Measurements from ENCODE around the gene C1orf159. TPM values are rescaled to one million over a fixed set of nuclear protein-coding genes. Genes with fewer than 3 reads are reported as not detected.

Gene C1orf159
- total RNA-seq, 1 donor from 2014 or later = 5.4 TPM

DNA sequence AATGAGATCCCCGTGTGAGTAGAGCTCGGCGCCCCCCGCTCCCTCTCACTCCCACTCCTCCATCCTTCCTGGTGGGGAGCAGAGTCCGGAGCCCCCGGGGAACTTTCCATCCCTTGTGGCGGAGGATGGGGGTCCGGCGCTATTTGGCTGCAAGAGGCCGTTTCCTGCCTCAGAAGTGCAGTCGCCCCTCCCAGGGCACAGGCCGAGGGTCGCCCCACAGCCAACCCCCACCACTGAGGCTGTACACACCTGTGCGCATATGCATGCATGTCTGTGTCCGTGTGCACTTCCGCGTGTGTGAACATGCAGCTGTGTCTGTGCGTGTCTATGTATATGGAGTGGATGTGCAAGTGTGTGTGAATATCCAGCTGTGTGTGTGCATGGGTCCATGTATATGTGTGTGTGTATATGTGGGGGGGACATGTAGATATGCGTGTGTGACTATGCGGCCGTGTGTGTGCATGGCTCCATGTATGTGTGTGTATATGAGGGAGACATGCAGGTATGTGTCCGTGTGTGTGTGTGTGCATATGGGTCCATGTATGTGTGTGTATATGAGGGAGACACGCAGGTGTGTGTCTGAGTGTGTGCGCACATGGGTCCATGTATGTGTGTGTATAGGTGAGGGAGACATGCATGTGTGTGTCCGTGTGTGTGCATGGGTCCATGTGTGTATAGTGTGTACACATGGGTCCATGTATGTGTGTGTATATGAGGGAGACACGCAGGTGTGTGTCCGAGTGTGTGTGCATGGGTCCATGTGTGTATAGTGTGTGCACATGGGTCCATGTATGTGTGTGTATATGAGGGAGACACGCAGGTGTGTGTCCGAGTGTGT, 63.7 kb downstream of the C1orf159 start:
- intact Hi-C loops (cut with DNase I) = no loop called here
- no peak for DNase-seq (ENCODE audit: low spot score)

DNA sequence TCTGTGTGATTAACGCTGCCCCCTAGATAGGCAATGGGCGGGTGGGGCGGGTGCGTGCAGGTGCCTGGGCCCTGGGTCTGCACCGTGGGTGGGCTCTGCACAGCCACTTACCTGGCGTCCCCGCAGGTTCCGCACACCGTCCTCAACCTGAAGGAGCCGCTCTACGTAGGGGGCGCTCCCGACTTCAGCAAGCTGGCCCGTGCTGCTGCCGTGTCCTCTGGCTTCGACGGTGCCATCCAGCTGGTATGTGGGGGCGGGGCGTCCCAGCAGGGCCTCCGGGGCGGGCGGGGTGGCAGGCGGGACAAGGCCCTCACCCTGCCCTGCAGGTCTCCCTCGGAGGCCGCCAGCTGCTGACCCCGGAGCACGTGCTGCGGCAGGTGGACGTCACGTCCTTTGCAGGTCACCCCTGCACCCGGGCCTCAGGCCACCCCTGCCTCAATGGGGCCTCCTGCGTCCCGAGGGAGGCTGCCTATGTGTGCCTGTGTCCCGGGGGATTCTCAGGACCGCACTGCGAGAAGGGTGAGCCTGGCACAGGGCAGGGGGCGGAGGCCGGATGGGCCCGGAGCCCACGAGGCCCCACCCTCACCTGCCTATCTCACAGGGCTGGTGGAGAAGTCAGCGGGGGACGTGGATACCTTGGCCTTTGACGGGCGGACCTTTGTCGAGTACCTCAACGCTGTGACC, 64.6 kb downstream of the C1orf159 start:
- intact Hi-C loops (cut with DNase I) = no loop called here
- DNase-seq (ENCODE audit: low spot score) = no peak

DNA sequence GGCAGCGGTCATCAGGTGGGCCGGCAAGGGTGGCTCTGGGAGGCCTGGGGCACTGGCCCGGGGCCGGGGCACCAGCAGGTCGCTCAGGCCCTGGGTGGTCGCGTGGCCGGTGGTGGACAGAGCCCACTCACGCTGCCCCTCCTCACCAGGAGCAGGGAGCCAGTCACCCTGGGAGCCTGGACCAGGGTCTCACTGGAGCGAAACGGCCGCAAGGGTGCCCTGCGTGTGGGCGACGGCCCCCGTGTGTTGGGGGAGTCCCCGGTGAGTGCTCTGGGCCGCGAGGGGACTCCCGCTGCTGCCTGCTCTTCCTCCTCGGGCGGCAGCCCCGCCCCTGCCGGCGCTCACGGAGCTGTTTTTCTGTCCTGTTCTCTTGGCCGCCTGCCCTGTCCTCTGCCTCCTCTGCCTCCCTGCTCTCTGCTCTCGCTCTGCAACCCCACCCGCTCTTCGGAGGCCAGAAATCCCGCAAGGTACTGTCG, 65.3 kb downstream of the C1orf159 start:
- intact Hi-C loops (cut with DNase I) = no loop called here
- DNase-seq (ENCODE audit: low spot score) = no peak

DNA sequence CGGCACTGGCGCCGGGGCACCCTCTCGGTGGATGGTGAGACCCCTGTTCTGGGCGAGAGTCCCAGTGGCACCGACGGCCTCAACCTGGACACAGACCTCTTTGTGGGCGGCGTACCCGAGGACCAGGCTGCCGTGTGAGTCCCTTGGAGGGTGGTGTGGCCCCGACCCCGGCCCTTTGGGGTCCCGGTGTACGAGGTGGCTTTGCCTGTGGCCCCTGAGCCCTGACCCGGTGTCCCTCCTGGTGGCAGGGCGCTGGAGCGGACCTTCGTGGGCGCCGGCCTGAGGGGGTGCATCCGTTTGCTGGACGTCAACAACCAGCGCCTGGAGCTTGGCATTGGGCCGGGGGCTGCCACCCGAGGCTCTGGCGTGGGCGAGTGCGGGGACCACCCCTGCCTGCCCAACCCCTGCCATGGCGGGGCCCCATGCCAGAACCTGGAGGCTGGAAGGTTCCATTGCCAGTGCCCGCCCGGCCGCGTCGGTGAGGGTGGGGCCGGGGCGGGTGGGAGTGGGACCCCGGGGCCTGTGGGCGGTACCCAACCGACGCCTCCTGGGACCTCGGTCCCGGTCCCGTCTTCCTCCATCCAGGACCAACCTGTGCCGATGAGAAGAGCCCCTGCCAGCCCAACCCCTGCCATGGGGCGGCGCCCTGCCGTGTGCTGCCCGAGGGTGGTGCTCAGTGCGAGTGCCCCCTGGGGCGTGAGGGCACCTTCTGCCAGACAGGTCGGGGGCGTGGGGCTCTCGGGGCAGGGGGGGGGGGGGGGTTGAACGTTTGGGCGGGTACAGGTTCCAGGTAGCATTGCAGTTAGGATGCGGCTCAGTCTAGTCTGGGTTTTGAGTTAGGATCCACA, 66.3 kb downstream of the C1orf159 start:
- no peak for DNase-seq (ENCODE audit: low spot score)
- intact Hi-C loops (cut with DNase I) = no loop called here

DNA sequence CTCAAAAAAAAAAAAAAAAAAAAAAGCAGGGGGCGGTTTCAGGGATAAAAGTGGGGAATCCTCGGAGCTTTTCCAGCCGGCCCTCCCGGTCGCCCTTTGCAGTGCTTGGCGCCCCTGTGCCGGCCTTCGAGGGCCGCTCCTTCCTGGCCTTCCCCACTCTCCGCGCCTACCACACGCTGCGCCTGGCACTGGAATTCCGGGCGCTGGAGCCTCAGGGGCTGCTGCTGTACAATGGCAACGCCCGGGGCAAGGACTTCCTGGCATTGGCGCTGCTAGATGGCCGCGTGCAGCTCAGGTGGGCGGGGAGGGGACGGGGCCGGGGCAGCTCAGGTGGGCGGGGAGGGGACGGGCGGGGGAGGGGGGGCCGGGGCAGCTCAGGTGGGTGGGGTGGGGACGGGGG, 67.1 kb downstream of the C1orf159 start:
- intact Hi-C loops (cut with DNase I) = no loop called here

DNA sequence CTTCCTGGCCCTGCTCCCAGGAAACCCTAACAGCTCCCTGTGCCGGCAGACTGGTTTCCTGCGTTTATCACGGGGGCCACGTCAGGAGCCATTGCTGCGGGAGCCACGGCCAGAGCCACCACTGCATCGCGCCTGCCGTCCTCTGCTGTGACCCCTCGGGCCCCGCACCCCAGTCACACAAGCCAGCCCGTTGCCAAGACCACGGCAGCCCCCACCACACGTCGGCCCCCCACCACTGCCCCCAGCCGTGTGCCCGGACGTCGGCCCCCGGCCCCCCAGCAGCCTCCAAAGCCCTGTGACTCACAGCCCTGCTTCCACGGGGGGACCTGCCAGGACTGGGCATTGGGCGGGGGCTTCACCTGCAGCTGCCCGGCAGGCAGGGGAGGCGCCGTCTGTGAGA, 67.9 kb downstream of the C1orf159 start:
- intact Hi-C loops (cut with DNase I) = no loop called here
- DNase-seq (ENCODE audit: low spot score) = no peak

More for the DNA sequence above, 67.1 kb downstream of the C1orf159 start:
- no peak for DNase-seq (ENCODE audit: low spot score)

DNA sequence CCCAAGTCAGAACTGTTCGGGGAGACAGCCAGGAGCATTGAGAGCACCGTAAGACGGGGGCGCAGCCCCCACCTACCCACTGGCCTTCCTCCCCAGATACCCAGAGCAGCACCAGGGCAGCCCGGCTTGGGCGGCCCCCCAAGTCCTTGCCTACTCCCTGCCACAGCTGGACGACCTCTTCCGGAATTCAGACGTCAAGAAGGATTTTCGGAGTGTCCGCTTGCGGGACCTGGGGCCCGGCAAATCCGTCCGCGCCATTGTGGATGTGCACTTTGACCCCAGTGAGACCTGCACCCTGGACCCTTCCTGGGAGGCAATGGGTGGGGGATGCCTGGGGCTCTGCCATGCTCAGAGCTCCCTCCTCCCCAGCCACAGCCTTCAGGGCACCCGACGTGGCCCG, 68.5 kb downstream of the C1orf159 start:
- intact Hi-C loops (cut with DNase I) = no loop called here
- no peak for DNase-seq (ENCODE audit: low spot score)

DNA sequence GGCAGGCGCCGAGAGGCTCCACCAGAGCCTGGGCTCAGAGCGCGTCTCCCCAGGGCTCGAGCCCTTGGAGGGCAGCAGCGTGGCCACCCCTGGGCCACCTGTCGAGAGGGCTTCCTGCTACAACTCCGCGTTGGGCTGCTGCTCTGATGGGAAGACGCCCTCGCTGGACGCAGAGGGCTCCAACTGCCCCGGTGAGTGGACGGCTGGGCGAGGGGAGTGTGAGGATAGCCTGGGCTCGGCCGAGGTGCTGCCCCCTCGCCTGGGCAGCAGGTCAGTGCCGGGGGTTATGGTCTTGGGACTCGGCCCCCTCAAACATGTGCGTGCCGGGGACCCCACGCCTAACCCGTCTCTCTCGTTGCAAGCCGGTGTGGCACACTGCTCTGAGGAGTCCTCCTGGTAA, 69.1 kb downstream of the C1orf159 start:
- no peak for DNase-seq (ENCODE audit: low spot score)
- intact Hi-C loops (cut with DNase I) = no loop called here

DNA sequence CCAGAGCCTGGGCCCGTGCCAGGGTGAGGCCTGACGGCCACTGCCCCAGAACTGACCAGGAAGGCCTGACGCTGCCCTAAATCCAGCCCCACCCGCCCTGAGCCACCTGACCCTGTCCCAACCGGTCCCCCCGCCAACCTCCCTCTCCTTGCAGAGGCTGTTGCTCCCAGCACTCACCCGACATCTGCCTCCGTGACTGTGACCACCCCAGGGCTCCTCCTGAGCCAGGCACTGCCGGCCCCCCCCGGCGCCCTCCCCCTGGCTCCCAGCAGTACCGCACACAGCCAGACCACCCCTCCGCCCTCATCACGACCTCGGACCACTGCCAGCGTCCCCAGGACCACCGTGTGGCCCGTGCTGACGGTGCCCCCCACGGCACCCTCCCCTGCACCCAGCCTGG, 69.6 kb downstream of the C1orf159 start:
- no peak for DNase-seq (ENCODE audit: low spot score)
- intact Hi-C loops (cut with DNase I) = no loop called here

DNA sequence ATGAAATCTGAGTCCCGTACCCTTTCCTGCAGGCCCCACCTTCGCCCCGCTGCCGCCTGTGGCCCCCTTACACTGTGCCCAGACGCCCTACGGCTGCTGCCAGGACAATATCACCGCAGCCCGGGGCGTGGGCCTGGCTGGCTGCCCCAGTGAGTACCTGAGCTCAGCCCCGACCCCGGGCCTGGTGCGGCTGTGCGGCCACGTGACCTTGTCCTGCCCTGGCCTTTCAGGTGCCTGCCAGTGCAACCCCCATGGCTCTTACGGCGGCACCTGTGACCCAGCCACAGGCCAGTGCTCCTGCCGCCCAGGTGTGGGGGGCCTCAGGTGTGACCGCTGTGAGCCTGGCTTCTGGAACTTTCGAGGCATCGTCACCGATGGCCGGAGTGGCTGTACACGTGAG, 70.8 kb downstream of the C1orf159 start:
- intact Hi-C loops (cut with DNase I) = no loop called here
- DNase-seq (ENCODE audit: low spot score) = no peak

DNA sequence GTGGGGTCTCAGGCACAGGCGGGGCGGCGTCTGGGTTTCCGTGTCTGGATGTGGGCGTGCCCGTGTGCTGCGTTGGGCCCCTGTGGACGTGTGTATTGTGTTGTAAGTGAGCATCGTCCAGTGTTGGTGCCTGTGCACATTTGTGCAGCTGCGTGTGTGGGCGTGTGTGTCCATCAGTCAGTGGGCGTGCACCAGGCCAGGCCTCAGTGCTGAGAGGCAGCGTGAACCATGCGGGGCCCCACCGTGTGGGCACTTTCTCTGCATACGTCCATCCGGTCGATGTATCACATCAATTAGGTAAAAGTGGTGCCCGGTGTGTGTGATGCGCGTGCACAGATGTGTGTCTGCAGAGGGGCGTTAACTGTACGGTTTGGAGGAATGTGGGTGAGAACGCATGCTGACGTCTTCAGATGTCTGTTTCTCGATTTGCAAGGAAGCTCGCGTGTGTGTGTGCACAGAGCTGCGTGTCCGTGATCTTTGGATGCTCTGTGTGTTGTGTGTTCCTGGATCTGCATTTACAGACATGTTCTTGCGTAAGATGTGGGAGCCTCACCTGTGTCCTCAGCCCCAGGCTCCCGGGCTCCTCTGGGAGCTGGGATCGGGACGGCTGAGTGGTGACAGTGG, 71.3 kb downstream of the C1orf159 start:
- DNase-seq (ENCODE audit: low spot score) = no peak
- intact Hi-C loops (cut with DNase I) = no loop called here

DNA sequence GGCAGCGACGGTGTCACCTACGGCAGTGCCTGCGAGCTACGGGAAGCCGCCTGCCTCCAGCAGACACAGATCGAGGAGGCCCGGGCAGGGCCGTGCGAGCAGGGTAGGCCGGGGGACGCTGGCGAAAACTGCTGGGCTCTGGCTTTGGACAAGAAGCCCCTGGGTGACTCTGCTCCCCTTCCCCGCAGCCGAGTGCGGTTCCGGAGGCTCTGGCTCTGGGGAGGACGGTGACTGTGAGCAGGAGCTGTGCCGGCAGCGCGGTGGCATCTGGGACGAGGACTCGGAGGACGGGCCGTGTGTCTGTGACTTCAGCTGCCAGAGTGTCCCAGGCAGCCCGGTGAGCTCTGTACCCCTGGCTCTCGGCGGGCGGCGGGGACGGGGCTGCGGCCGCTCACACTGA, 72.0 kb downstream of the C1orf159 start:
- intact Hi-C loops (cut with DNase I) = no loop called here
- no peak for DNase-seq (ENCODE audit: low spot score)

DNA sequence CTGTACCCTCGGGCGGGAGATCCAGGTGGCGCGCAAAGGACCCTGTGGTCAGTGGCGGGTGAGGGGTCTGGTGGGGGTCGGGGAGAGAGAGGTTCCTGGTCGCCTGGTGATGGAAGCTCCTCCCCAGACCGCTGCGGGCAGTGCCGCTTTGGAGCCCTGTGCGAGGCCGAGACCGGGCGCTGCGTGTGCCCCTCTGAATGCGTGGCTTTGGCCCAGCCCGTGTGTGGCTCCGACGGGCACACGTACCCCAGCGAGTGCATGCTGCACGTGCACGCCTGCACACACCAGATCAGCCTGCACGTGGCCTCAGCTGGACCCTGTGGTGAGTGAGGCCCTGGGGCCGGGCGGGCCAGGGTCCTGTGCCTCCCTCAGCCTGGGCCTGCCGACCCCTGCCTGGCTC, 72.5 kb downstream of the C1orf159 start:
- no peak for DNase-seq (ENCODE audit: low spot score)
- intact Hi-C loops (cut with DNase I) = no loop called here

DNA sequence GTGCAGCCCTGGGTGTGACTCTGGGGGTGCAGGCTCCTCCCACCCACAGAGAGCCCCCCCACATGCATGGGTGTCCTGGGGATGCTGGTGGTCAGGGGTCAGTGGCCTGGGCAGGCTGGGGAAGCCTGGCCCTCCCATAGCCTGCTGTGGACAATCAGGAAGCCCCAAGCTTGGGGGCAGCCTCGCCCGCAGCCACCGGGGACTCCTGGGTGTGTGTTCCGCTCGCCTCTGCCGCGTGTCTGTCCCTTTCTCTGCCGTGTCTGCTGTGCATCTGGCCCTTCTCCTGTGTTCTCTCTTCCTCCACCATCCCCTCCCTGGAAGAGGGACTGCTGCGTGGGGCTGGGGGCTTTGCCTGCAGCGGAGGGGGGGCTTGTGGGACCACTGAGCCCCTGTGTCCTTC, 73.1 kb downstream of the C1orf159 start:
- intact Hi-C loops (cut with DNase I) = no loop called here
- no peak for DNase-seq (ENCODE audit: low spot score)

DNA sequence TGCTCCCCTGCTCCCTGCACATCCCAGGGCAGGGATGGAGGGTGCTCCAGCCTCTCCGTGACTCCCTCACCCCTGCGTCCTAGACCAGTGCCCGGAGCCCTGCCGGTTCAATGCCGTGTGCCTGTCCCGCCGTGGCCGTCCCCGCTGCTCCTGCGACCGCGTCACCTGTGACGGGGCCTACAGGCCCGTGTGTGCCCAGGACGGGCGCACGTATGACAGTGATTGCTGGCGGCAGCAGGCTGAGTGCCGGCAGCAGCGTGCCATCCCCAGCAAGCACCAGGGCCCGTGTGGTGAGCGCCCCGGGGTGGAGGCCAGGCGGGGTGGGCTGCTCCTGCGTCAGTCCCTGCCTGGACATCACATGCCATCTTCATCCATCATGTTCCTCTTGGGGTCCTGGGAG, 74.0 kb downstream of the C1orf159 start:
- no peak for DNase-seq (ENCODE audit: low spot score)

DNA sequence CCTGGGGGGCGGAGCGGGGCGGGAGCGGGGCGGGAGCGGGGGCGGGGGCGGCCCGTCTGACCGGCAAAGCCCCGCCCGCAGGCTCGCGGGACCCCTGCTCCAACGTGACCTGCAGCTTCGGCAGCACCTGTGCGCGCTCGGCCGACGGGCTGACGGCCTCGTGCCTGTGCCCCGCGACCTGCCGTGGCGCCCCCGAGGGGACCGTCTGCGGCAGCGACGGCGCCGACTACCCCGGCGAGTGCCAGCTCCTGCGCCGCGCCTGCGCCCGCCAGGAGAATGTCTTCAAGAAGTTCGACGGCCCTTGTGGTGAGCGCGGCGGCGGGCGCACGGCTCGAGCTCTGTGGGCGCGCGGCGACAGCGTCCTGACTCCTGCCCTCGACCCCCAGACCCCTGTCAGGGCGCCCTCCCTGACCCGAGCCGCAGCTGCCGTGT, 74.8 kb downstream of the C1orf159 start:
- intact Hi-C loops (cut with DNase I) = no loop called here
- no peak for DNase-seq (ENCODE audit: low spot score)

More for the DNA sequence above, 74.0 kb downstream of the C1orf159 start:
- intact Hi-C loops (cut with DNase I) = no loop called here

DNA sequence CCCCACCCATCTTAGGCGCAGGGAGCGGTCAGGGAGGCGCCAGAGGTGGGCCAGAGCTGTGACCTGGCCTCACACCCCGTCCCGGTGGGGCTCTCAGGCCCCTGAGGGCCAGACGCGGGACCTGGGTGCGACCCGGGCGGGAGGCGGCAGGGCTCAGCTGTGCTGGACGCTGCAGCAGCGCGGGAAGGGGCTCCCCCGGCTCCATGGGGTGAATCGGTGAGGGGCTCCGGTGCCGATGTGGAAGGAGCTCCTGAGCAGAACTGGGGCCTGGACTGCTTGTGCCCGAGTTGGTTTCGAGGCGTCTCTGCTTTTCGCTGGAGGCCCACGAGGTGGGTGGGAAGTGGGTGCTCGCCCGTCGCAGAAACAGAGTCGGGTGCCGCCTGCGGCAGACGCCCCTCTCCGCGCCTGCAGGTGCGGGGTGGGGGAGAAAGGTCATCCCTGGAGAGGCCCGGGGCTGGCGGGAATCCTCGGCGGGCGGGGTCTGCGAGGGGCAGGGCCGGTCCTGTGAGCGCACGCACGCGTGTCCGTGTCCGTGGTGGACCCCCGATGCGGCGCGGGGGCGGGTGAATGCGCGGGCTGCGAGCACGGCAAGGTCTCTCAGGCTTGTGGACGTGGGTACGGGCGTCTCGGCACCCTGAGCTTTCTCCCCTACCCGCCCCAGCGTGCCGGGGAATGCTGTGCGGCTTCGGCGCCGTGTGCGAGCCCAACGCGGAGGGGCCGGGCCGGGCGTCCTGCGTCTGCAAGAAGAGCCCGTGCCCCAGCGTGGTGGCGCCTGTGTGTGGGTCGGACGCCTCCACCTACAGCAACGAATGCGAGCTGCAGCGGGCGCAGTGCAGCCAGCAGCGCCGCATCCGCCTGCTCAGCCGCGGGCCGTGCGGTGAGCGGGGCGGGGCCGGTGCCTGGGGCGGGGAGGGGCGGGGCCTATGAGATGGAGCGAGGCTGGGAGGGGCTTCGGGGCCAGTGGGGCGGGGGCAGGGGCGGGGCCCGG, 75.6 kb downstream of the C1orf159 start:
- intact Hi-C loops (cut with DNase I) = no loop called here
- no peak for DNase-seq (ENCODE audit: low spot score)

DNA sequence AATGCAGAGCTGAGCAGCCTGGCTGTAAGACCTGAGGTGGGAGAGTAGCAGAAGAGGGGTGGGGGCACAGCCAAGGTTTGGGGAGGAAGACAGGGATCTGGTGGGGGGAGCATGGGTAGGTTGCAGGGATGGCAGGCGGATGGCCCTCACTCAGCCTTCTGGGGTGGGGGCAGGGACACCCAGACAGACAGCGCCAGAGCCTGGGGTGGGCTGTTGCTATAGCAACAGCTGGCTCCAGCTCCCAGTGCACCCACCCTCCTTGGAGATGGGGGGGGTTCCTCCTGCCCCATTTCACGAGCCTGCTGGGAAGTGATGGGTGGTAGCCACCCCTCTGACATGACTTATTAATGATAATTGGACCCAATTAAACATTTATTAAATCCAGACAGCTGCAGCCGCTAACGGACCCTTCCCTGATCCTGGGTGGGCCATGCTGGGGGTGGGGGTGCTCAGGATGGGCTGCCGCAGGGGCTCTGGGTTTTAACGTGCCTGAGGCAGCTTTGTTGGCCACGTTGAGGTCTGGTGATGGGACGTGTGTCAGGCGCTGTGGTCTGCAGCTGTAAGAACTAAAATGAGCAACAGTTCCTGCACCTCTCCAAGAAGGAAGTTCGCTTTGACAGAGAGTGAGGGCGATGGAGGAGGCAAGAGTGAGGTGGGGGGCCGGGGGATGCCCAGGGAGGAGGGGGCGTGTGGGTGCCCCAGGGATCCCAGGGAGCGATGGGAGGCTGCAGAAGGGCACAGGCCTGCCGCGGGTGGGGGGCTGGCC, 76.6 kb downstream of the C1orf159 start:
- intact Hi-C loops (cut with DNase I) = no loop called here

More for the DNA sequence above, 76.6 kb downstream of the C1orf159 start:
- no peak for DNase-seq (ENCODE audit: low spot score)
